Measurements from ENCODE around the gene C1orf56. TPM values are rescaled to one million over a fixed set of nuclear protein-coding genes. Genes with fewer than 3 reads are reported as not detected.

The C1orf56 gene
- total and polyA plus RNA-seq, 2 of the 13 experiments (the other 11 are each of a cell fraction or from before 2014, with no cell fraction given) = 1.5 to 3.2 TPM

DNA sequence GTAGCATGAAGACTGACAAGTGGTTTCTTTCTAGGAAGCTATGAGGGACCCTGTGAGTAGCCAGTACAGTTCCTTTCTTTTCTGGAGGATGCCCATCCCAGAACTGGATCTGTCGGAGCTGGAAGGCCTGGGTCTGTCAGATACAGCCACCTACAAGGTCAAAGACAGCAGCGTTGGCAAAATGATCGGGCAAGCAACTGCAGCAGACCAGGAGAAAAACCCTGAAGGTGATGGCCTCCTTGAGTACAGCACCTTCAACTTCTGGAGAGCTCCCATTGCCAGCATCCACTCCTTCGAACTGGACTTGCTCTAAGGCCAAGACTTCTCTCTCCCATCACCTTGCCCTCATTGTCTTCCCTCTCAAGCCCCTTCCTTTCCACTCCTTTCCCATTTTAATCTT, 19.6 kb downstream of the C1orf56 start:
- ChIA-PET CTCF (ENCODE audit: low intra/inter-chr PET ratio, low total read pairs) (no interaction called here), POLR2A (interaction anchor here (0.7 kb wide), 2 partner anchors 16 to 54 kb away, joined by 4 read pairs; no protein-coding TSS in a partner anchor)
- 73% methylated on average over 3 of the region's 4 CpGs for WGBS (ENCODE audit: low lambda C conversion rate)
- no peaks in the 10 kb centered on the region for H3K36me3 ChIP-seq (replicated peaks in 1 of 2; ENCODE audit: control insufficient read depth in 1 of 2, insufficient read depth in 2 of 2, low read length in 2 of 2)
- H2AFZ ChIP-seq (ENCODE audit: low read length) = no peak overlapping the region
- no peak overlapping the region for H3K4me2 ChIP-seq (ENCODE audit: low read depth, low read length)
- H3K9me3 ChIP-seq (ENCODE audit: low read length) = no peaks in the 10 kb centered on the region
- intact Hi-C loops (cut with micrococcal nuclease; ENCODE audit: unreplicated experiment) = no loop called here
- no peaks in the 10 kb centered on the region for H3K79me2 ChIP-seq (ENCODE audit: insufficient read depth, low read length)
- peaks cover 20% of the 10 kb centered on the region for H3K4me1 ChIP-seq (ENCODE audit: insufficient read depth, low read length)
- no peaks in the 10 kb centered on the region for H4K20me1 ChIP-seq (ENCODE audit: insufficient read depth, low read length)
- FAIRE-seq = no peak
- H3K27ac ChIP-seq (ENCODE audit: extremely low read length, insufficient read depth, low read length) = no peak overlapping the region
- no peak for ATAC-seq
- no peak overlapping the region for H3K4me3 ChIP-seq (replicated peaks in 1 of 3; ENCODE audit: insufficient read depth in 1 of 3, low read depth in 2 of 3, low read length in 3 of 3)
- no TSS peak for BruUV-seq (replicated peaks)
- no peak for DNase-seq (ENCODE audit: low spot score)
- in situ Hi-C loops (cut with HindIII; ENCODE audit: extremely low pct_ligation_motif_present, low pct_unique_long_range_greater_than_20kb) = no loop called here
- no peak for TF ChIP-seq FOXK1 (CRISPR knock-in tag; IDR thresholded peaks at IDR 0.05; ENCODE audit: borderline replicate concordance, low read depth)
- TF ChIP-seq SP5 (CRISPR knock-in tag; IDR thresholded peaks at IDR 0.05; ENCODE audit: borderline replicate concordance, low read depth) = no peak
- TF ChIP-seq, protein P1, sequence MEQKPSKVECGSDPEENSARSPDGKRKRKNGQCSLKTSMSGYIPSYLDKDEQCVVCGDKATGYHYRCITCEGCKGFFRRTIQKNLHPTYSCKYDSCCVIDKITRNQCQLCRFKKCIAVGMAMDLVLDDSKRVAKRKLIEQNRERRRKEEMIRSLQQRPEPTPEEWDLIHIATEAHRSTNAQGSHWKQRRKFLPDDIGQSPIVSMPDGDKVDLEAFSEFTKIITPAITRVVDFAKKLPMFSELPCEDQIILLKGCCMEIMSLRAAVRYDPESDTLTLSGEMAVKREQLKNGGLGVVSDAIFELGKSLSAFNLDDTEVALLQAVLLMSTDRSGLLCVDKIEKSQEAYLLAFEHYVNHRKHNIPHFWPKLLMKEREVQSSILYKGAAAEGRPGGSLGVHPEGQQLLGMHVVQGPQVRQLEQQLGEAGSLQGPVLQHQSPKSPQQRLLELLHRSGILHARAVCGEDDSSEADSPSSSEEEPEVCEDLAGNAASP (CRISPR knock-in tag; IDR thresholded peaks at IDR 0.05; ENCODE audit: borderline replicate concordance) = no peak
- no peak for TF ChIP-seq BHLHE40 (IDR thresholded peaks at IDR 0.05; ENCODE audit: low read length)
- TF ChIP-seq, protein P2, sequence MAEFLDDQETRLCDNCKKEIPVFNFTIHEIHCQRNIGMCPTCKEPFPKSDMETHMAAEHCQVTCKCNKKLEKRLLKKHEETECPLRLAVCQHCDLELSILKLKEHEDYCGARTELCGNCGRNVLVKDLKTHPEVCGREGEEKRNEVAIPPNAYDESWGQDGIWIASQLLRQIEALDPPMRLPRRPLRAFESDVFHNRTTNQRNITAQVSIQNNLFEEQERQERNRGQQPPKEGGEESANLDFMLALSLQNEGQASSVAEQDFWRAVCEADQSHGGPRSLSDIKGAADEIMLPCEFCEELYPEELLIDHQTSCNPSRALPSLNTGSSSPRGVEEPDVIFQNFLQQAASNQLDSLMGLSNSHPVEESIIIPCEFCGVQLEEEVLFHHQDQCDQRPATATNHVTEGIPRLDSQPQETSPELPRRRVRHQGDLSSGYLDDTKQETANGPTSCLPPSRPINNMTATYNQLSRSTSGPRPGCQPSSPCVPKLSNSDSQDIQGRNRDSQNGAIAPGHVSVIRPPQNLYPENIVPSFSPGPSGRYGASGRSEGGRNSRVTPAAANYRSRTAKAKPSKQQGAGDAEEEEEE (CRISPR knock-in tag; IDR thresholded peaks at IDR 0.05; ENCODE audit: borderline replicate concordance) = no peak
- no peak for TF ChIP-seq ZNF296 (CRISPR knock-in tag; conservative IDR thresholded peaks at IDR 0.05)
- no peak for TF ChIP-seq ISL2 (CRISPR knock-in tag; IDR thresholded peaks at IDR 0.05)
- TF ChIP-seq TCF7 (IDR thresholded peaks at IDR 0.05; ENCODE audit: low read depth) = no peak
- no peak for TF ChIP-seq MIXL1 (CRISPR knock-in tag; IDR thresholded peaks at IDR 0.05)
- no peak for TF ChIP-seq TCF12 (IDR thresholded peaks at IDR 0.05)
- no peak for TF ChIP-seq TCF12 (CRISPR knock-in tag; IDR thresholded peaks at IDR 0.05)
- TF ChIP-seq ZFYVE20 (CRISPR knock-in tag; IDR thresholded peaks at IDR 0.05; ENCODE audit: borderline replicate concordance, low read depth) = no peak
- no peak for TF ChIP-seq ZNF670 (CRISPR knock-in tag; IDR thresholded peaks at IDR 0.05; ENCODE audit: borderline replicate concordance)
- no peak for TF ChIP-seq LCORL (IDR thresholded peaks at IDR 0.05)
- TF ChIP-seq LCORL (CRISPR knock-in tag; IDR thresholded peaks at IDR 0.05) = no peak
- no peak for TF ChIP-seq KDM3A (CRISPR knock-in tag; IDR thresholded peaks at IDR 0.05; ENCODE audit: low read depth)
- H3K9ac ChIP-seq (ENCODE audit: insufficient read depth, low read depth, low read length) = no peak overlapping the region
- no peaks in the 10 kb centered on the region for H3K27me3 ChIP-seq (ENCODE audit: control insufficient read depth in 1 of 2, insufficient read depth in 2 of 2, low read length in 2 of 2)
